Natural killer cell (primary cell): ENCODE measurements around the gene CCIN. TPM values are rescaled to one million over a fixed set of nuclear protein-coding genes. Genes with fewer than 3 reads are reported as not detected.

ENCODE experiments used
- ATAC-seq, 3 donors: fragments of 150-1000 bp in 2 of 3; fragments of 200-7000 bp in 1 of 3; cut with Tn5 transposase; 1 replicate in 1 of 3; 2 replicates in 2 of 3; pipeline ENCODE4 v1.10.0; 2021; ENCODE audit warnings: mild to moderate bottlenecking in 2 of 3, moderate library complexity in 2 of 3
- DNase-seq, 2 donors: peaks; one replicate each; pipeline versions ENCODE4 v3.0.0 to v3.0.0-alpha.2; 2013 to 2021; ENCODE audit warnings: mixed read lengths in 1 of 2
- H3K27ac ChIP-seq: one replicate; pipeline ENCODE4 v1.5.1; 2013; ENCODE audit warnings: mild to moderate bottlenecking, low read length
- H3K27me3 ChIP-seq: one replicate; pipeline ENCODE4 v1.6.1; 2013; ENCODE audit warnings: low read length; ENCODE audit not compliant: control insufficient read depth, insufficient read depth
- H3K36me3 ChIP-seq: one replicate; pipeline ENCODE4 v1.6.1; 2013; ENCODE audit warnings: low read length; ENCODE audit not compliant: control insufficient read depth, insufficient read depth
- H3K4me1 ChIP-seq: one replicate; pipeline ENCODE4 v1.6.1; 2013; ENCODE audit warnings: low read length; ENCODE audit not compliant: control insufficient read depth, insufficient read depth
- H3K4me3 ChIP-seq: one replicate; pipeline ENCODE4 v1.5.1; 2013; ENCODE audit warnings: low read length
- H3K9me3 ChIP-seq: one replicate; pipeline ENCODE4 v1.6.1; 2013; ENCODE audit warnings: low read length; ENCODE audit not compliant: control insufficient read depth, insufficient read depth
- H3K27ac Mint-ChIP-seq, 2 donors: one replicate each; pipeline ENCODE4 v1.8.0; 2022; ENCODE audit warnings: mild to moderate bottlenecking in 2 of 2, mixed read lengths in 2 of 2, moderate library complexity in 1 of 2
- H3K27me3 Mint-ChIP-seq, 2 donors: one replicate each; pipeline ENCODE4 v1.8.0; 2022; ENCODE audit warnings: low read depth in 2 of 2, mixed read lengths in 2 of 2
- H3K36me3 Mint-ChIP-seq: one replicate; pipeline ENCODE4 v1.8.0; 2022; ENCODE audit warnings: mixed read lengths
- H3K4me1 Mint-ChIP-seq, 2 donors: one replicate each; pipeline ENCODE4 v1.8.0; 2022; ENCODE audit warnings: mixed read lengths in 2 of 2
- H3K4me3 Mint-ChIP-seq: one replicate; pipeline ENCODE4 v1.8.0; 2022; ENCODE audit warnings: mild to moderate bottlenecking, moderate library complexity, mixed read lengths
- H3K9me3 Mint-ChIP-seq, 2 donors: one replicate each; pipeline ENCODE4 v1.8.0; 2022; ENCODE audit warnings: mixed read lengths in 2 of 2
- WGBS: methylation state at CpG from one replicate; pipeline ENCODE4 v1.1.7; 2013; ENCODE audit warnings: missing lambda C conversion rate; ENCODE audit not compliant: insufficient coverage; 5-methylcytosine and 5-hydroxymethylcytosine counted together
- intact Hi-C: fragments of 100-400 bp; cut with micrococcal nuclease; formaldehyde crosslinking; loops from one replicate; pipeline ENCODE4 v1.14.2; 2022
- total RNA-seq, 4 donors: library from RNA; stranded (reverse); fragments of 120-200 nt in 1 of 4; gene quantifications; one replicate each; pipeline versions ENCODE4 v1.2.3 to v1.2.4, GENCODE V29; 2013 to 2022
- TF ChIP-seq, protein P1 (sequence below): fragments of 200-600 bp; IDR thresholded peaks from one replicate; pipeline ENCODE4 v1.8.0; 2022; ENCODE audit warnings: antibody characterized with exemption

The CCIN gene
- total RNA-seq, 3 donors from 2014 or later (not counting 1 experiment from before 2014, with no cell fraction given) = 2.0 to 2.8 (median 2.0) TPM

DNA sequence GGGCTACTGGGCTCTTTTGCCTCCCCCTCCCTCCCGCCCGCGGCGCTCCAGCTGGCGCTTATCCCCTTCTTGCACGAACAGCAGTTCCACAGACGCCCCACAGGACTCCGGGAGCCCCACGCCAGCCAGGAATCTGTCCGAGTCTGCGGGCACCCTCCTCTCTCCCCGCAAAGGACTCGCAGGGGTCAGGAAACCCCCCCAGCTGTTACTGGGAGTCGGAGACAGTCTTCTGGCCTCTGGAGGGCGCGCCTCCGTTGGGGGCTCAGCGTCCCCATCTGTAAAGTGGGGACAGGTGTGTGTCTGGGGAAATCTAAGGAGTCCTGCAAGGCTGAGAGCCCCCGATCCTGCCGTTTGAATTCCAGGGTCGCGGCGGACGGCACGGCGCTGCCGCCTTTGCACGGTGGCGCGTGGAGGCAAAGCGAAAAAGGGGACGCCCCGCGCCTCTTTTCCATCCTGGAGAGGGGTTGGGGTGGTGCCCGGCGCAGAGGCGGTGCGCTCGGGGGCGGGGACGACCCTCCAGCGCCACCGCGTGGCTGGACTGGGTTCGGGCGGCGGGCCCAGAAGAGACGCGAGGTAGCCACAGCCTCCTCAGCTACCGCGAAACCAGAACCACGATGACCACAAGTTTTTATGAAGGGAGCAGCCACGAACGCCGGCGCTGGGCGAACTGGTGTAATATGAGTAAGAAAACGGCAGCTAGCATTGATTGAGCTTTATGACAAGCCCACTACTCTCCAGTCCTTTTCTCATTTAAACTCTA lies 2.8 kb upstream of the CCIN start:
- TF ChIP-seq, protein P1, sequence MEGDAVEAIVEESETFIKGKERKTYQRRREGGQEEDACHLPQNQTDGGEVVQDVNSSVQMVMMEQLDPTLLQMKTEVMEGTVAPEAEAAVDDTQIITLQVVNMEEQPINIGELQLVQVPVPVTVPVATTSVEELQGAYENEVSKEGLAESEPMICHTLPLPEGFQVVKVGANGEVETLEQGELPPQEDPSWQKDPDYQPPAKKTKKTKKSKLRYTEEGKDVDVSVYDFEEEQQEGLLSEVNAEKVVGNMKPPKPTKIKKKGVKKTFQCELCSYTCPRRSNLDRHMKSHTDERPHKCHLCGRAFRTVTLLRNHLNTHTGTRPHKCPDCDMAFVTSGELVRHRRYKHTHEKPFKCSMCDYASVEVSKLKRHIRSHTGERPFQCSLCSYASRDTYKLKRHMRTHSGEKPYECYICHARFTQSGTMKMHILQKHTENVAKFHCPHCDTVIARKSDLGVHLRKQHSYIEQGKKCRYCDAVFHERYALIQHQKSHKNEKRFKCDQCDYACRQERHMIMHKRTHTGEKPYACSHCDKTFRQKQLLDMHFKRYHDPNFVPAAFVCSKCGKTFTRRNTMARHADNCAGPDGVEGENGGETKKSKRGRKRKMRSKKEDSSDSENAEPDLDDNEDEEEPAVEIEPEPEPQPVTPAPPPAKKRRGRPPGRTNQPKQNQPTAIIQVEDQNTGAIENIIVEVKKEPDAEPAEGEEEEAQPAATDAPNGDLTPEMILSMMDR = peak; percentile 98
- peaks cover 3% of the 10 kb centered on the region for H3K36me3 ChIP-seq
- DNase-seq (peak; percentile 88 to 89), ATAC-seq (peak; percentile 96 to 99 (median 96))
- H3K27ac ChIP-seq = no peak overlapping the region
- Mint-ChIP-seq H3K27me3 (peaks cover 0 to 7% of the 10 kb centered on the region in 2 donors), H3K4me3 (peak overlapping the region; percentile 72), H3K27ac (peak overlapping the region; percentile 50 to 74), H3K9me3 (no peaks in the 10 kb centered on the region), H3K36me3 (no peaks in the 10 kb centered on the region), H3K4me1 (peaks cover 4 to 21% of the 10 kb centered on the region in 2 donors)
- 7% methylated on average over 58 of the region's 58 CpGs for WGBS
- H3K4me3 ChIP-seq = peak overlapping the region; percentile 18
- no peaks in the 10 kb centered on the region for H3K9me3 ChIP-seq
- H3K4me1 ChIP-seq = peaks cover 16% of the 10 kb centered on the region
- no peaks in the 10 kb centered on the region for H3K27me3 ChIP-seq
- intact Hi-C loops = loop anchor here (1.0 kb wide), 2 partner anchors 14 to 63 kb away; no protein-coding TSS in a partner anchor

DNA sequence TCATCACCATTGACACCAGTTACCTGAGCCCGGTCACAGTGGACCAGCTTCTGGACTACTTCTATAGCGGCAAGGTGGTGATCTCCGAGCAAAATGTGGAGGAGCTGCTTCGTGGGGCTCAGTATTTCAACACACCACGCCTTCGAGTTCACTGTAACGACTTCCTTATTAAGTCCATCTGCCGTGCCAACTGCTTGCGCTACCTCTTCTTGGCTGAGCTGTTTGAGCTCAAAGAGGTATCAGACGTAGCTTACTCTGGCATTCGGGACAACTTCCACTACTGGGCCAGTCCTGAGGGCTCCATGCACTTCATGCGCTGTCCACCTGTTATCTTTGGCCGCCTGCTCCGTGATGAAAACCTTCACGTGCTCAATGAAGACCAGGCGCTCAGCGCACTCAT lies 520 bp downstream of the CCIN start:
- intact Hi-C loops = no loop called here
- H3K27me3 Mint-ChIP-seq = peaks cover 0 to 10% of the 10 kb centered on the region in 2 donors
- DNase-seq (no peak), ATAC-seq (no peak)
- peaks cover 16% of the 10 kb centered on the region for H3K4me1 ChIP-seq
- no peak overlapping the region for H3K4me3 ChIP-seq
- H3K4me1 Mint-ChIP-seq = peaks cover 0 to 10% of the 10 kb centered on the region in 2 donors
- 91% methylated on average over 17 of the region's 17 CpGs for WGBS
- H3K9me3 ChIP-seq = no peaks in the 10 kb centered on the region
- no peaks in the 10 kb centered on the region for H3K27me3 ChIP-seq
- H3K36me3 Mint-ChIP-seq = no peaks in the 10 kb centered on the region
- H3K4me3 Mint-ChIP-seq = no peak overlapping the region
- H3K9me3 Mint-ChIP-seq = no peaks in the 10 kb centered on the region
- TF ChIP-seq, protein P1 = no peak
- no peak overlapping the region for H3K27ac ChIP-seq
- no peak overlapping the region for H3K27ac Mint-ChIP-seq
- H3K36me3 ChIP-seq = no peaks in the 10 kb centered on the region

DNA sequence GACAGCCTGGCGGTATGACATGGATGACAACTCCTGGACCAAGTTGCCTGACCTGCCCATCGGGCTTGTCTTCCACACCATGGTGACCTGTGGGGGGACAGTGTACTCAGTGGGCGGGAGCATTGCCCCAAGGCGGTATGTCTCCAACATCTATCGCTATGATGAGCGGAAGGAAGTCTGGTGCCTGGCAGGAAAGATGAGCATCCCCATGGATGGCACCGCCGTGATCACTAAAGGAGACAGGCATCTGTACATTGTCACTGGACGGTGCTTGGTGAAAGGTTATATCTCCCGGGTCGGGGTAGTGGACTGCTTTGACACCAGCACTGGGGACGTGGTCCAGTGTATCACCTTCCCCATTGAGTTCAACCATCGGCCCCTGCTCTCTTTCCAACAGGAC lies 1.3 kb downstream of the CCIN start:
- Mint-ChIP-seq H3K4me3 (no peak overlapping the region), H3K27ac (no peak overlapping the region), H3K36me3 (no peaks in the 10 kb centered on the region), H3K4me1 (peaks cover 0 to 6% of the 10 kb centered on the region in 2 donors), H3K27me3 (peaks cover 0 to 16% of the 10 kb centered on the region in 2 donors), H3K9me3 (no peaks in the 10 kb centered on the region)
- ATAC-seq (no peak), DNase-seq (no peak)
- TF ChIP-seq, protein P1 = no peak
- intact Hi-C loops = no loop called here
- H3K27me3 ChIP-seq = no peaks in the 10 kb centered on the region
- 95% methylated on average over 13 of the region's 13 CpGs for WGBS
- H3K36me3 ChIP-seq = no peaks in the 10 kb centered on the region
- no peaks in the 10 kb centered on the region for H3K9me3 ChIP-seq
- no peak overlapping the region for H3K4me3 ChIP-seq
- H3K27ac ChIP-seq = no peak overlapping the region
- H3K4me1 ChIP-seq = peaks cover 13% of the 10 kb centered on the region
